ENCODE results near the gene ZNF428.
"Not testable (repeated sequence)": the region's sequence is repeated elsewhere in the genome, so short reads cannot be mapped to it uniquely, and the experiment has no call there.

DNA sequence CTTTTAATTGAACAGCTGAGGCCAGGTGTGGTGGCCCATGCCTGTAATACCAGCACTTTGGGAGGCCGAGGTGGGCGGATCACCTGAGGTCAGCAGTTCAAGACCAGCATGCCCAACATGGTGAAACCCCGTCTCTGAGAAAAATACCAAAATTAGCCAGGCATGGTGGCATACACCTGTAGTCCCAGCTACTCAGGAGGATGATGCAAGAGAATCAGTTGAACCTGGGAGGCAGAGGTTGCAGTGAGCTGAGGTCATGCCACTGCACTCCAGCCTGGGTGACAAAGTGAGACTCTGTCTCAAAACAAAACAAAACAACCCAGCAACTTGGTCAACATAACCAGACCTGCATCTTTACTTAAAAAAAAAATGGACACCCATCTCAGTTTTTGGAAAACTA, 32.4 kb downstream of the ZNF428 start:
- TF ChIP-seq, protein P1, sequence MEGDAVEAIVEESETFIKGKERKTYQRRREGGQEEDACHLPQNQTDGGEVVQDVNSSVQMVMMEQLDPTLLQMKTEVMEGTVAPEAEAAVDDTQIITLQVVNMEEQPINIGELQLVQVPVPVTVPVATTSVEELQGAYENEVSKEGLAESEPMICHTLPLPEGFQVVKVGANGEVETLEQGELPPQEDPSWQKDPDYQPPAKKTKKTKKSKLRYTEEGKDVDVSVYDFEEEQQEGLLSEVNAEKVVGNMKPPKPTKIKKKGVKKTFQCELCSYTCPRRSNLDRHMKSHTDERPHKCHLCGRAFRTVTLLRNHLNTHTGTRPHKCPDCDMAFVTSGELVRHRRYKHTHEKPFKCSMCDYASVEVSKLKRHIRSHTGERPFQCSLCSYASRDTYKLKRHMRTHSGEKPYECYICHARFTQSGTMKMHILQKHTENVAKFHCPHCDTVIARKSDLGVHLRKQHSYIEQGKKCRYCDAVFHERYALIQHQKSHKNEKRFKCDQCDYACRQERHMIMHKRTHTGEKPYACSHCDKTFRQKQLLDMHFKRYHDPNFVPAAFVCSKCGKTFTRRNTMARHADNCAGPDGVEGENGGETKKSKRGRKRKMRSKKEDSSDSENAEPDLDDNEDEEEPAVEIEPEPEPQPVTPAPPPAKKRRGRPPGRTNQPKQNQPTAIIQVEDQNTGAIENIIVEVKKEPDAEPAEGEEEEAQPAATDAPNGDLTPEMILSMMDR (conservative IDR thresholded peaks at IDR 0.05; ENCODE audit: low read depth, low read length), result not testable (repeated sequence)
- TF ChIP-seq EZH2 (IDR thresholded peaks at IDR 0.05; ENCODE audit: low read length, unreplicated experiment); EZH2phosphoT487 (IDR thresholded peaks at IDR 0.05; ENCODE audit: borderline replicate concordance, low read length): not testable (repeated sequence)
